Gastrocnemius medialis (tissue), 4 donors: ENCODE results near the gene ATP10B. TPM values are rescaled to one million over a fixed set of nuclear protein-coding genes. Genes with fewer than 3 reads are reported as not detected.

Source experiments
- ATAC-seq, 2 donors: fragments of 150-250 bp; one replicate each; pipeline ENCODE4 v1.9.1; 2016
- DNase-seq, 2 donors: peaks; one replicate each; pipeline ENCODE4 v3.0.0-alpha.2; 2019
- H3K27ac ChIP-seq, 4 donors: fragments of 200-600 bp; sonication (generic); 1 replicate in 1 of 4; 2 replicates in 3 of 4; pipeline ENCODE4 v1.5.1; 2016 to 2018; ENCODE audit warnings: mild to moderate bottlenecking in 2 of 4, moderate library complexity in 1 of 4
- H3K27me3 ChIP-seq, 3 donors: fragments of 200-600 bp; sonication (generic) in 2 of 3; 1 replicate in 1 of 3; 2 replicates in 2 of 3; pipeline versions ENCODE4 v1.5.1 to v1.6.0; 2016 to 2019; ENCODE audit warnings: mild to moderate bottlenecking in 1 of 3, moderate library complexity in 1 of 3
- H3K36me3 ChIP-seq, 2 donors: fragments of 200-600 bp; sonication (generic) in 1 of 2; one replicate each; pipeline ENCODE4 v1.5.1; 2017 to 2018
- H3K4me1 ChIP-seq, 2 donors: fragments of 200-600 bp; sonication (generic) in 1 of 2; one replicate each; pipeline ENCODE4 v1.5.1; 2016 to 2017; ENCODE audit warnings: mild to moderate bottlenecking in 2 of 2
- H3K4me3 ChIP-seq, 4 donors: fragments of 200-600 bp; sonication (generic) in 3 of 4; 1 replicate in 1 of 4; 2 replicates in 3 of 4; pipeline ENCODE4 v1.5.1; 2016 to 2019; ENCODE audit warnings: mild to moderate bottlenecking in 2 of 4
- H3K9me3 ChIP-seq, 3 donors: fragments of 200-600 bp; sonication (generic) in 2 of 3; 1 replicate in 1 of 3; 2 replicates in 2 of 3; pipeline ENCODE4 v1.5.1; 2016 to 2019
- POLR2A ChIP-seq, 2 donors: fragments of 450-650 bp; IDR thresholded peaks; one replicate each; pipeline ENCODE4 v1.6.1; 2017; ENCODE audit warnings: antibody characterized with exemption in 2 of 2, mild to moderate bottlenecking in 2 of 2, moderate library complexity in 2 of 2
- in situ Hi-C, 4 donors: fragments of 200-750 bp; cut with MboI; loops; one replicate each; pipeline versions ENCODE4 v1.15.0 to v1.8.0; 2017; ENCODE audit warnings: low sequenced_read_pairs in 4 of 4
- intact Hi-C: fragments of 100-400 bp; cut with DNase I; formaldehyde crosslinking; loops from one replicate; pipeline ENCODE4 v1.15.1; 2023; ENCODE audit warnings: low total_unique reads
- total RNA-seq, 4 donors: library from RNA; depleted of rRNA; stranded (reverse); fragments of >200 nt; gene quantifications; one replicate each; pipeline versions ENCODE4 v1.1.0 to v1.2.3, GENCODE V29; 2016
- TF ChIP-seq, protein P1 (sequence below), 5 experiments: fragments of 450-650 bp in 3 of 5; fragments of 200-600 bp in 2 of 5; sonication (generic) in 2 of 5; IDR thresholded peaks in 4 of 5; conservative IDR thresholded peaks in 1 of 5; 1 replicate in 4 of 5; 2 replicates in 1 of 5; pipeline ENCODE4 v1.5.1; 2016 to 2019; ENCODE audit warnings: antibody characterized with exemption in 5 of 5, mild to moderate bottlenecking in 3 of 5, moderate library complexity in 3 of 5

Gene ATP10B
- total RNA-seq, 4 donors from 2014 or later: 0.63 TPM; not detected in 3

DNA sequence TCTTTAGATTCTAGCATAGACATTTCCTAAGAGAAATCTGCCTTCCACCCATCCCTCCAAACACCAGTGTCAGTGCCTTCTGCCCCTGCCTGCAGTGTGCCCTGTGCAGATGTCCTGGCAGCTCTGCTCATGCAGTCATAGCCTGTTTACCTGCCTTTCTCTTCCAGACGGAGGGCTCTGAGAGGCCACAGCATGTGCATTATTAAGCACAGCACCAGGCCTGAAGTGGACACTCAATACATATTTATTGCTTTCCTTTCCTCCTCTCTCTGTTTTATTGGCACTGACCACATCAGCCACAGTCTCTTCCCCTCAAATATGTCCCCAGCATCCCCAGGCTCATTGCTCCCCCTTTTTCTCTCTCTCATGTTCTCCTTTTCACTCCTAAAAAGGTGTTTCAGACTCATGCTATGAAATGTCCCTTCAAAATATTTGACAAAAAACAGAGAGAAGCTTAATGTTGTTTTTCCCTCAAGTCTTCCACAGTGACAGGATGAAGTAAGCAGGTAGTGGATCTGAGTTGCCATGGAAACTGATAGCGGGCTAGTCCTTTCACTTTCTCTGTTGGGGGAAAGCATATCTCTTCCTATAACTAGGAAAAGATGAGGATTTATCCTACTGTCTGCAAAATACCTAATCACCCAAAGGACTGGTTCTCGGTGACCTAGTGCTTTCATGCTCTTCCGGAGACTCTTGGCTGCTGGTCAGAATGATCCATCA lies 100.9 kb downstream of the ATP10B start:
- TF ChIP-seq, protein P1, sequence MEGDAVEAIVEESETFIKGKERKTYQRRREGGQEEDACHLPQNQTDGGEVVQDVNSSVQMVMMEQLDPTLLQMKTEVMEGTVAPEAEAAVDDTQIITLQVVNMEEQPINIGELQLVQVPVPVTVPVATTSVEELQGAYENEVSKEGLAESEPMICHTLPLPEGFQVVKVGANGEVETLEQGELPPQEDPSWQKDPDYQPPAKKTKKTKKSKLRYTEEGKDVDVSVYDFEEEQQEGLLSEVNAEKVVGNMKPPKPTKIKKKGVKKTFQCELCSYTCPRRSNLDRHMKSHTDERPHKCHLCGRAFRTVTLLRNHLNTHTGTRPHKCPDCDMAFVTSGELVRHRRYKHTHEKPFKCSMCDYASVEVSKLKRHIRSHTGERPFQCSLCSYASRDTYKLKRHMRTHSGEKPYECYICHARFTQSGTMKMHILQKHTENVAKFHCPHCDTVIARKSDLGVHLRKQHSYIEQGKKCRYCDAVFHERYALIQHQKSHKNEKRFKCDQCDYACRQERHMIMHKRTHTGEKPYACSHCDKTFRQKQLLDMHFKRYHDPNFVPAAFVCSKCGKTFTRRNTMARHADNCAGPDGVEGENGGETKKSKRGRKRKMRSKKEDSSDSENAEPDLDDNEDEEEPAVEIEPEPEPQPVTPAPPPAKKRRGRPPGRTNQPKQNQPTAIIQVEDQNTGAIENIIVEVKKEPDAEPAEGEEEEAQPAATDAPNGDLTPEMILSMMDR (IDR thresholded peaks at IDR 0.05 in 4 of 5, conservative IDR thresholded peaks at IDR 0.05 in 1 of 5): no peak
- no peak for TF ChIP-seq POLR2A (IDR thresholded peaks at IDR 0.05)
- H3K27me3 ChIP-seq: no peaks in the 10 kb centered on the region
- DNase-seq (no peak), ATAC-seq (no peak)
- no peaks in the 10 kb centered on the region for H3K9me3 ChIP-seq
- no peaks in the 10 kb centered on the region for H3K4me1 ChIP-seq
- no peak overlapping the region for H3K4me3 ChIP-seq
- in situ Hi-C loops: no loop called here
- H3K36me3 ChIP-seq: no peaks in the 10 kb centered on the region
- H3K27ac ChIP-seq: no peak overlapping the region
- intact Hi-C loops: no loop called here

DNA sequence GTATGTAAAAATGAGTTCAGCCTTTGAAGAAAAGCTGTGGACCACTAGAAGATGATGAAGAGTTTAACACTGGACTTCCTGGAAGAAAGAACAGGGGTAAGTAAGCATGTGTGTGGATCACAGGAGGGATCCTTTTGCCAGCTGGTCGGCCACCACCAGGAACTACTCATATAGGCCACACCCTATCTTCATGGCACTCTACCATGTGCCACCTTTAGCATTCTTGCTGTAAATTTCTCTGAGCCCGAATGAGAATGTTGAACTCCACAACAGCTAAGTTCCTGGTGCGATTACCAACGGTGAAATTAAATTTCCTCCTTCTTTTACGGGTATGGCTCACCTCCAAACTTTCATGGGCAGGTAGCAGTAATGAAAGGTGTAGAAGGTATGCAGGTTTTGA lies 102.3 kb downstream of the ATP10B start:
- H3K4me1 ChIP-seq: no peaks in the 10 kb centered on the region
- H3K4me3 ChIP-seq: no peak overlapping the region
- H3K9me3 ChIP-seq: no peaks in the 10 kb centered on the region
- no peaks in the 10 kb centered on the region for H3K27me3 ChIP-seq
- in situ Hi-C loops (no loop called here), intact Hi-C loops (no loop called here)
- ATAC-seq (no peak), DNase-seq (no peak)
- H3K27ac ChIP-seq: no peak overlapping the region
- TF ChIP-seq, protein P1 (IDR thresholded peaks at IDR 0.05 in 4 of 5, conservative IDR thresholded peaks at IDR 0.05 in 1 of 5): no peak
- TF ChIP-seq POLR2A (IDR thresholded peaks at IDR 0.05): no peak
- H3K36me3 ChIP-seq: no peaks in the 10 kb centered on the region

DNA sequence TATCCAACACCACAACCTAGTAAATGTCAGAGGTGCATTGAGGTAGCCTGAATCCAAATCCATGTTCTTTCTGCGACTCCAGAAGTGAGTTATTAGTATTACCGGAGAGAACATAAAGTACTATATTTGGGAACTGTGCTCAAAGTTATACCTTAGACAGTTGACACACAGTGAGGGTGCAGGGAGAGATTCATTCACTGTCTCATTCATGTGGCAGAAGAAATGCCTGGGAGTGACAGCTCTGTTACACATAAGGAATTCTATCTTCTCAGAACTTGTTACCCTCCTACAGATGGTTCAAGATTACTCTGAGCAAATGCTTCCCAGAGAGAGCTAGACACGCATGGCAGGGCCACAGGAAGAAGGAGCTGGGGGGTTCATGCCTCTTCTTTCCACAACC lies 103.0 kb downstream of the ATP10B start:
- no peaks in the 10 kb centered on the region for H3K9me3 ChIP-seq
- intact Hi-C loops (no loop called here), in situ Hi-C loops (no loop called here)
- DNase-seq: no peak
- TF ChIP-seq POLR2A (IDR thresholded peaks at IDR 0.05): no peak
- H3K27ac ChIP-seq: no peak overlapping the region
- H3K36me3 ChIP-seq: no peaks in the 10 kb centered on the region
- no peak for ATAC-seq
- H3K27me3 ChIP-seq: no peaks in the 10 kb centered on the region
- no peaks in the 10 kb centered on the region for H3K4me1 ChIP-seq
- no peak overlapping the region for H3K4me3 ChIP-seq

DNA sequence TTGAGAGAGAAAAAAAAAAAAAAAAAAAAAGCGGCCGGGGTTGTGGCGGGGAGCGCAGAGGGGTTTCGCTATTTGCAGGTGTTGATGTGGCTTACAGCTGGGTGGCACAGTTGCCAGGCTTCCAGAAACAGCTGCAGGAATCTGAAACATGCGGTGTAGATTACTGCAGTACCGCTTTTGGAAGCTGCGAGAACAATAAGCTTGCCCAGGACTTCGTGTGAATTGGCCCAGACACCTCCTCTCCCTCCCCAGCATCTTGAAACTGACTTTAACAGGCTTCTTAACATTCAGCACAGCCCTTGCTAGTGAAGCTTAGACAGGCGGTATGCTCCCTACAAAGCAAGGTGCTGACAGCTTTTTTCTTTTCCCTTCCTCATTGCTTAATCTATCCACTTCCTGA lies 104.0 kb downstream of the ATP10B start:
- Histone ChIP-seq H3K4me3 (no peak overlapping the region), H3K27me3 (no peaks in the 10 kb centered on the region), H3K27ac (no peak overlapping the region), H3K9me3 (no peaks in the 10 kb centered on the region), H3K4me1 (no peaks in the 10 kb centered on the region), H3K36me3 (no peaks in the 10 kb centered on the region)
- DNase-seq: no peak
- in situ Hi-C loops (no loop called here), intact Hi-C loops (no loop called here)
- no peak for ATAC-seq
- no peak for TF ChIP-seq POLR2A (IDR thresholded peaks at IDR 0.05)
- TF ChIP-seq, protein P1 (IDR thresholded peaks at IDR 0.05 in 4 of 5, conservative IDR thresholded peaks at IDR 0.05 in 1 of 5): no peak

DNA sequence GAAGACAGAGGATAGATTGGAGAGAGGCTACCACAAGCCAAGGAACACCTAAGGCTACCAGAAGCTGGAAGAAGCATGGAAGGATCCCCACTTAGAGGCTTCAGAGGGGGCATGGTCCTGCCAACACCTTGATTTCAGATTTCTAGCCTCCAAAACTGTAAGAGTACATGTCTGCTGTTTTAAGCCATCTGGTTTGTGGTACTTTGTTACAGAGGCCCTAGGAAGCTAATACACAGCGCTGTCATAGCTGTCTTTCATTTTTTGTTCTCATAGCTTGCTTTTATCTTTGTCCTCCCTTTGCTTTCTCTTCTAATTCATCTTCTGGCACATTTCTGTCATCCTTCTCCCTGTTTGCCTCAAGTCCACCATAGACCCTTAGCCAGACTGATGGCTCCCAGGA lies 104.5 kb downstream of the ATP10B start:
- Histone ChIP-seq H3K27me3 (no peaks in the 10 kb centered on the region), H3K4me1 (no peaks in the 10 kb centered on the region), H3K36me3 (no peaks in the 10 kb centered on the region), H3K4me3 (no peak overlapping the region), H3K9me3 (no peaks in the 10 kb centered on the region), H3K27ac (no peak overlapping the region)
- DNase-seq: no peak
- in situ Hi-C loops (no loop called here), intact Hi-C loops (no loop called here)
- TF ChIP-seq, protein P1 (IDR thresholded peaks at IDR 0.05 in 4 of 5, conservative IDR thresholded peaks at IDR 0.05 in 1 of 5): no peak
- no peak for ATAC-seq
